AML-193 (cell line): ENCODE results near the gene RFPL1.
A peak's percentile ranks its signal among the peaks of the same experiment; 100 is the strongest.
"Not testable (repeated sequence)": the region's sequence is repeated elsewhere in the genome, so short reads cannot be mapped to it uniquely, and the experiment has no call there.

Experiments
- DNase-seq, 2 experiments: peaks; one replicate each; lab custom pipeline; 2025; lab: John Stamatoyannopoulos, UW

The RFPL1 gene

GRCh38 chr22:29438283-29438682, at the start of gene RFPL1:
TSS of gene RFPL1 (plus strand) at chr22:29438583.
- not testable (repeated sequence) for DNase-seq

DNA sequence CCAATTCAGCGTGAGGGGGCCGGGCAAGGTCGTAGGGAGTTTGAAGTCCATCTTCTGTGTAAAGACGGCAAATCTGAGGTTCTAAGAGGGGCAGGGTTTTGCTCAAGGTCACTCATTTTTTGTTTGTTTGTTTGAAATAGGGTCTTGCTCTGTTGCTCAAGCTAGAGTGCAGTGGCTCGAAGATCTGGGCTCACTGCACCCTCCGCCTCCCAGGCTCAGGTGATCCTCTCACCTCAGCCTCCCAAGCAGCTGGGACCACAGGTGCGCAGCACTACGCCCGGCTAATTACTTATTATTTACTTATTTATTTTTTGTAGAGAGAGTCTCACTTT, 49.7 kb upstream of the RFPL1 start:
- no peak for DNase-seq

- DNase-seq = no peak
Observed at GRCh38 chr22:29390270-29390669, 48.1 kb upstream of the RFPL1 start.

- no peak for DNase-seq
Observed at GRCh38 chr22:29391546-29391945, 46.8 kb upstream of the RFPL1 start.

- peak; percentile 10 to 15 for DNase-seq
Observed at GRCh38 chr22:29393019-29393608, 45.3 kb upstream of the RFPL1 start.

- peak; percentile 67 to 77 for DNase-seq
Observed at GRCh38 chr22:29394931-29395581, 43.3 kb upstream of the RFPL1 start.

- no peak for DNase-seq
Observed at GRCh38 chr22:29396126-29396525, 42.3 kb upstream of the RFPL1 start.

DNA sequence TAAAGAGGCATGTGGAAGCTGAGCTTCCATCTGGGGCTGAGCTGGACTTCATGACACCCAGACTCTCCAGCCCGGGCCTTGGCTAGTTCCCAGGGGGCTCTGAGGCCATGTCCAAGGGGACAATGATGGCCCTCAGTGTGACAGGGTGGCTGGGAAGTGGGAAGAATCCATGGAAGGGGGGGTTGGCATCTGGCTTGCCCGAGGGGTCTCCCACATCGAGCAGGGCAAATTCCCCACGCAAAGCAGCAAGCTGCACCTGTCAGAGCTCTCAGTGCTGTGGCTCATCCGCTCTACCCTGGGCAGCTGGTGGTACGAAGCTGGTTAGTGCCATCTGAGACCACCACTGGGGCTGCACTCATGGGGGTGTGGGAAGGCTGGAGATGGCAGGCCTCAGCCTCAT, 40.6 kb upstream of the RFPL1 start:
- DNase-seq = no peak

GRCh38 chr22:29400576-29400975, 37.8 kb upstream of the RFPL1 start:
- DNase-seq = no peak

DNA sequence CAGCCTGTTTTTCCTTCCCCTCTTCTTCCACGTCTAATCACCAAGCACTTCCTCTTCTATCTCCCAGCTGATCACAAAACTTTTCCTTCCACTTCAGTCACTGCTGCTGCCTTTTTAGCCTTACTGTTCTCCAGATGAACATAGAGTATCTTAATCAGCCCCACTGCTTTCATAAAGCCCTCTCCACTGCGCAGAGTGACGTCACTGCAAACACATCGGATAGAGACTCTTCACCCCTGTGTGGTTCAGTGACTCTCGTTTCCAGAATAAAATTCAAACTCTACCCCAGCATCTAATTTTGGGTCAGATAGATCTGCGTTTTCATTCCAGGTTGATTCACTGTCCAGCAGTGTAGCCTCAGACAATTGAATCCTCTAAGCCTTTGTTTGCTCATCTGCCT, 36.8 kb upstream of the RFPL1 start:
- not testable (repeated sequence) for DNase-seq

DNA sequence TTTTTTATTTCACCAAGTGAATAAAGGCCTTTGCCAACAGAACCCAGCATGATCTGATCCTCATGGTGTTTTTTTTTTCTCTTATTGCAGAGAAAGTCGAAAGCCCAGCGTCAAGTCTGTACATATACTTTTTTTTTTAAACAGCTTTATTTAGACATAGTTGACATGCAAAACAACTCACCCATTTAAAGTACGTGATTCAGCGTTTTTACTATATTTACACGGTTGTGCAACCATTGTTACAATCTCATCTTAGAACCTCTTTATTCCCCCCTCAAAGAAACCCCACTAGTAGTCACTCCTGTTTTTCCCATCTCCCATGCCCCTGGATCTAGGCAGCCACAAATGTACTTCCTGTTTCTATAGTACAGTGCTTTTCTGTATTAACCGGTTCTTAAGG, 29.4 kb upstream of the RFPL1 start:
- DNase-seq = no peak

GRCh38 chr22:29411569-29412211, 26.7 kb upstream of the RFPL1 start:
- DNase-seq = not testable (repeated sequence)

DNA sequence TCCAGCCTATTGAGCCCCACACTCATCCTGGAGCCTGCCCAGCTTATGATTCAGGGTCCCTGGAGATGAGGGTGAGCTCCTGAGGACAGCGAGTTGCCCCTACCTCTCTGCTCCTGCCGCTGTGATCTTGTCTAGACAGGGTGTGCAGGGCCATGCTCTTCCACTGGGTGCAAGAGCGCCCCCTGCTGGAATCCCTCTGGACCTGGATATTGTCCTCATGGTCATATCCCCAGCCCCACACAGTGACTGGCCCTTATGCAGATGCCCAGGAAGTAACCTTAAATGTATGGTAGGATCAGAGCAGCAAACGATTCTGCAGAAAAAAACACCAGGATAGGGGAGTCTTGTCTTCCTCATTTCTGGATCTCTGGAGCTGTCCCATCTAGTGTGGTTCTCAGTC, 25.6 kb upstream of the RFPL1 start:
- DNase-seq = peak; percentile 13 to 28

DNA sequence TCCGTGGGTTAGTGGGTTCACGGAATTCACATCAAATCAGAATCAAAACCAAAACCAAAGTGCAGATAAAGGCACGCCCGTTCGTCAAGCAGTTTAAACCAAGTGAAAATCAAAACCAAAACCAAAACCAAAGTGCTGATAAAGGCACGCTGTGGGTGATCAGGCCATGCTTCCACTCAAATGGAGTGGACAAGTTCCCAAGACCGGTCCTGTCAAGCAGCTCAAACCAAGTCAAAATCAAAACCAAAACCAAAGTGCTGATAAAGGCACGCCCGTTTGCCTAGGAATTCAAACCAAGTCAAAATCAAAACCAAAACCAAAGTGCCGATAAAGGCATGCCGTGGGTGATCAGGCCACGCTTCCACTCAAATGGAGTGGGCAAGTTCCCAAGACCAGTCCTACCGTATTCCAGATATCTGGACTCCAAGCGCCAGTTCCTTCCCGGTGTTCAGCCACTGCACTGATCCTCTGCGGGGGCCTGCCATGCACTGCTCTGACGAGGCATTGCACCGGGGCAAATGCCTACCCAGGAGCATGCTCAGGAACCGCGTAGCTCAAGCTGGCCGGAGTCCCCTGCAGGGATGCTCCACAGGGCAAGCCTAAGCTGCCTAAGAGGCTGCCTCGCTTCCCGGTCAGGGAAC, 23.3 kb upstream of the RFPL1 start:
- DNase-seq = not testable (repeated sequence)

- not testable (repeated sequence) for DNase-seq
Observed at GRCh38 chr22:29418704-29419103, 19.7 kb upstream of the RFPL1 start.

- DNase-seq = no peak
Observed at GRCh38 chr22:29426476-29426875, 11.9 kb upstream of the RFPL1 start.

DNA sequence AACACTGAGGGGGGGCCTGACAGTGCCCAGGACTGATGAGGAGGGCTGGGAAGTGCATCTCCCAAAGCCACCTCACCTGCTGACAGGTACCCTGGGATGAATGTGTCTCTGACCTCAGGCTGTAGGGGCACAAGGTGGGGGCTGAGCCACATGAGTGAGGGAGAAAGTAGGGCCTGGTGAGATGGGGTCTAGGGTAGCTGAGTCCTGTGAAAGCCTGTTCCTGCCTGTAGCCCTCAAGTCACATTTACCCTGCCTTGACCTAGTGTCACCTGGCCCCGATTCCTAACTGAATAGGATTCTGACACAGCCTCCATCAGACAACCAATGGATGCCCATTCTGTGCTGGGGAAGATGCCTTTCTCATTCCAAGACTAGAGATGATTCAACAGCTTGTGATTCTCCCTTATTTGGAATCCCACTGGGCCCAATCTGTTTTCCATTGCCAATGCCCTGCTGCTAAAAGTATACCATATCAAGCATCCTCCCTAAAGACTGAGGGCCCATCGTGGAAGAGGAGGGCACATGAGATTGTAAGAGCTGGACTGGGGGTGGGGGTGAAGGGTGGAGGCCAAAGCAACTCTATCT, 11.1 kb upstream of the RFPL1 start:
- no peak for DNase-seq

DNA sequence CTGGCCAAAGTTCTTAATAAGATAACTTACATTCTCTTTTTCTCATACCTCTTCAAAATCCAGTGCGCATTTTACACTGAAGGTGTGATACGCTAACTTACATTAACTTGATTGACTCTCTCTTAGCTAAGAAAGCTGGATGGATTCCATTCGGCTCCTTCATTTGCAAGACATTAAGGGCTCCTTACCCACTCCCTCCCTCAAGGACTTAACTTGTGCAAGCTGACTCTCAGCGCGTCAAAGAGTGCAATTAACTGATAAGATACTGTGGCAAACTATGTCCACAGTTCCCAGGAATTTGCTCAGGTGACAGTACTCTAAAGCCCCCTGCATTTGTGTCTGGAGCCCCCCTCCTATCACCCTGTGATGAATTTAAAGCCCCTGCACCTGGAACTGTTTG, 6.4 kb upstream of the RFPL1 start:
- DNase-seq = no peak

DNA sequence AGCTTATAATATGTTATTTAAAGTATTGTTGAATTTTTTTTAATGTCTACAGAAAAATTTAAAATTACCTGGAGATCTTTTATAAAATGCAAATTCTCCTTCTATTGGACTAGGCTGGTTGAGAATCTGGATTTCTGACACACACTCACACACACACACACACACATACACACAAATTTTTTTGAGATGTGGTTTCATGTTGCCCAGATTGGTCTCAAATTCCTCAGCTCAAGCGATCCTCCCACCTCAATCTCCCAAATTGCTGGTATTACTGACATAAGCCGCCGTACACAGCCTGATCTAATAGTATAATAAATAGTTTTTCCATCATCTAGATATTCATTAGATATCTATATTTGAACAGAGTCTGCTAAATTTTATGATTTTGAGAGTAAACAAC, 4.5 kb upstream of the RFPL1 start:
- DNase-seq = no peak

DNA sequence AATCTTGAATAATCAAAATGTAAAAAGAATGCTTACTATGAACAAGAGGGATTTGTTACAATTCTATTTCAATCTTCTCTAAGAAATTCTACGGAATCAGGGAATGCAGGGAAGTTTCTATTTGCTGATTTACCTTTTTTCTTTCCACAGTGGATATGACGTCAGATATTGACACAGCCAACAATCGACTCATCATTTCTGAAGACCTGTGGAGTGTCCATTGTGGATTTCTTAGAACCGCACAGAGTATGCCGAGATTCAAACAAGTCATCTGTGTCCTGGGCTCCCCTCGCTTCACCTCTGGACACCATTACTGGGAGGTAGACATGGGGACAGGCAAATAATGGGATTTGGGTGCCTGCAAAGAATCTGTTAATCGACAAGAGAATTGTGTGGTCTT, 4.1 kb upstream of the RFPL1 start:
- no peak for DNase-seq

DNA sequence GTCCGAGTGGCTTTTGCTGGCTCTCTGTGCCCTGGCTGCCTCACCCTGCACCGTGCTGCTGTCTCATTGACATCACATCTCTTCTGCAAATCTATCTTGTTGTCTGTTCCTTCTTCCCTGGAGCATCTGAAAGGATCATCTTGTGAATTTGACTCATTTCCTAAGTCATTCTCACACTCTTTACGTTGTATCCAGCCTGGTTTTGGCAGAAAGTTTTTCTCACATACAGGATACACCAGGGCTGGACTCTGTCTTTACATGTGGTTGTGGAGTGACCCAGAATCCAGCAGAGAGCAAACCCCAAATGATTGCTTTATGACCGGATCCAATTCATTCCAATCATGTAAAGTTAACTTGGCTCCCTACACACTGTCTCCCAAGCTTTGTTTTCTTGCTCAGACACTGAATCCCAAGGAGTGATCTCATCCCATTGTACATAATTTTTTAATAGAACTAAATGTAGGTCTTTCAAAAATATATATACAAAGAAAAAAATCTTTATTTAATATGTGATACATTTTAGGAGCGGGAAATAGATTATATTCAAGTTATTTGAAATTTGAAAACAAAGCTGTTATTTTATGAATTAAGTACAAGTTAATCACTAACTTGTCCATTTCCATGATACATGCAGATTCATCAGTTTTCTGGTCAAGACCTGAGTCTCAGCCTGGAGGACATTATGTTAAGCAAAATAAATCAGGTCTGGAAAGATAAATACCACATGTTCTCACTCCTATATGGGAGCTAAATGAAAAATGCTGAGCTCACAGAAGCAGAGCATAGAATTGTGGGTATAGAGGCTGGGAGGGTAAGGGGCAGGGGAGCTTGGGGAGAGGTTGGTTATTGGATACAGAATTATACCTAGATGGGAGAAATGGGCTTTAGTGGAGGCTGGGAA, 2.9 kb upstream of the RFPL1 start:
- no peak for DNase-seq

DNA sequence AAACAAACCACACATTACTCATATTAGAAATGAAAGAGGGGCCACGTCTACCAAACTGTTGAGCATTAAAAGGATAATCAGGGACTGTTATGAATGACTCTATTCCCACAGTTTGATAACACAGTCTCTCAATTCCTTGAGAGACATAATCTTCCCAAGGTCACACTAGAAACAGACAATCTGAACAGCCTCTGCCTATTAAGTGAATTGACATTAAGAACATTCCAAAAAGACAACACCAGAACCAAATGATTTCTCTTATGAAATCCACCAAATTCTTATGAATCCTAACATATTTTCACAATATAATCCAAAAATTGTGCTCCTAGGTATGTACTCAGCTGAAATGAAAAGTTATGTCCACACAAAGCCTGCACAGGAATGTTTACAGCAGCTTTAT, 4.6 kb downstream of the RFPL1 start:
- DNase-seq = no peak
